LNCaP clone FGC (cell line): ENCODE data around the gene SEMA4D.

Experiments used
- DNase-seq: peaks from one replicate; pipeline ENCODE4 v3.0.0-alpha.2; 2011; ENCODE audit warnings: low read depth
- H3K4me3 ChIP-seq: 2 replicates; pipeline ENCODE4 v1.5.1; 2011; ENCODE audit warnings: mild to moderate bottlenecking, low read depth, low read length, control low read depth
- CTCF ChIP-seq: IDR thresholded peaks from 2 replicates; pipeline ENCODE4 v1.5.1; 2012; ENCODE audit warnings: mild to moderate bottlenecking; ENCODE audit not compliant: control insufficient read depth, insufficient read depth; ENCODE audit errors: extremely low read depth

The SEMA4D gene

GRCh38 chr9:89400403-89401116 lies 97.4 kb downstream of the SEMA4D start:
- TF ChIP-seq CTCF, result no peak
- H3K4me3 ChIP-seq, result no peak overlapping the region
- no peak for DNase-seq

- no peak for DNase-seq
- TF ChIP-seq CTCF, result no peak
- no peak overlapping the region for H3K4me3 ChIP-seq
Observed at GRCh38 chr9:89398621-89399020, 99.3 kb downstream of the SEMA4D start.

- DNase-seq, result no peak
- H3K4me3 ChIP-seq, result no peak overlapping the region
- no peak for TF ChIP-seq CTCF
Observed at GRCh38 chr9:89397471-89397870, 100.4 kb downstream of the SEMA4D start.

- no peak overlapping the region for H3K4me3 ChIP-seq
- TF ChIP-seq CTCF, result no peak
- no peak for DNase-seq
Observed at GRCh38 chr9:89395931-89396710, 101.8 kb downstream of the SEMA4D start.

- H3K4me3 ChIP-seq, result no peak overlapping the region
- DNase-seq, result no peak
- TF ChIP-seq CTCF, result no peak
Observed at GRCh38 chr9:89394412-89394811, 103.5 kb downstream of the SEMA4D start.

GRCh38 chr9:89391585-89391984 lies 106.3 kb downstream of the SEMA4D start:
- no peak for TF ChIP-seq CTCF
- no peak overlapping the region for H3K4me3 ChIP-seq
- no peak for DNase-seq
